ENCODE data around the gene C22orf15. TPM values are rescaled to one million over a fixed set of nuclear protein-coding genes. Genes with fewer than 3 reads are reported as not detected.

Gene C22orf15
- total RNA-seq, 2 experiments from 2014 or later: 0.60 to 1.1 TPM

GRCh38 chr22:23737696-23738095 lies 25.1 kb upstream of the C22orf15 start:
- Mint-ChIP-seq H3K4me1 (no peaks in the 10 kb centered on the region), H3K27me3 (peaks cover 3% of the 10 kb centered on the region), H3K36me3 (ENCODE audit: low read depth) (no peaks in the 10 kb centered on the region), H3K9me3 (no peaks in the 10 kb centered on the region), H3K27ac (no peak overlapping the region), H3K4me3 (no peak overlapping the region)
- POLR2A ChIA-PET: no interaction called here
- CTCF ChIA-PET: no interaction called here
- DNase-seq: no peak

GRCh38 chr22:23742505-23743264 lies 20.1 kb upstream of the C22orf15 start:
- peaks cover 9% of the 10 kb centered on the region for H3K9me3 Mint-ChIP-seq

GRCh38 chr22:23743303-23743705 lies 19.5 kb upstream of the C22orf15 start:
- H3K4me1 Mint-ChIP-seq: peaks cover 3% of the 10 kb centered on the region
- peaks cover 18% of the 10 kb centered on the region for H3K36me3 Mint-ChIP-seq (ENCODE audit: low read depth)
- H3K4me3 Mint-ChIP-seq: no peak overlapping the region
- no peaks in the 10 kb centered on the region for H3K27me3 Mint-ChIP-seq
- peaks cover 9% of the 10 kb centered on the region for H3K9me3 Mint-ChIP-seq
- ChIA-PET CTCF (no interaction called here), POLR2A (interaction anchor here (1.6 kb wide), 1 partner anchor 11 kb away, joined by 5 read pairs; no protein-coding TSS in a partner anchor)
- DNase-seq: no peak
- no peak overlapping the region for H3K27ac Mint-ChIP-seq

More at GRCh38 chr22:23742505-23743264, 20.1 kb upstream of the C22orf15 start:
- POLR2A ChIA-PET: no interaction called here
- Mint-ChIP-seq H3K4me3 (no peak overlapping the region), H3K27ac (no peak overlapping the region), H3K36me3 (ENCODE audit: low read depth) (peaks cover 18% of the 10 kb centered on the region), H3K27me3 (no peaks in the 10 kb centered on the region), H3K4me1 (peaks cover 3% of the 10 kb centered on the region)
- no peak for DNase-seq
- CTCF ChIA-PET: no interaction called here

GRCh38 chr22:23744001-23744400 lies 18.8 kb upstream of the C22orf15 start:
- DNase-seq: no peak
- no peak overlapping the region for H3K4me3 Mint-ChIP-seq

GRCh38 chr22:23744485-23744884 lies 18.3 kb upstream of the C22orf15 start:
- Mint-ChIP-seq H3K9me3 (peaks cover 9% of the 10 kb centered on the region), H3K4me3 (no peak overlapping the region), H3K27ac (no peak overlapping the region), H3K4me1 (peaks cover 3% of the 10 kb centered on the region), H3K36me3 (ENCODE audit: low read depth) (peaks cover 18% of the 10 kb centered on the region), H3K27me3 (no peaks in the 10 kb centered on the region)
- CTCF ChIA-PET: interaction anchor here (1.1 to 1.3 kb wide), 2 partner anchors 27 to 112 kb away, joined by 3 to 4 read pairs; partner anchors contain the start of gene DRICH1
- POLR2A ChIA-PET: interaction anchor here (1.6 kb wide), 1 partner anchor 12 kb away, joined by 5 read pairs; no protein-coding TSS in a partner anchor
- no peak for DNase-seq

More at GRCh38 chr22:23744001-23744400, 18.8 kb upstream of the C22orf15 start:
- no peaks in the 10 kb centered on the region for H3K27me3 Mint-ChIP-seq
- H3K4me1 Mint-ChIP-seq: peaks cover 3% of the 10 kb centered on the region
- CTCF ChIA-PET: no interaction called here
- no peak overlapping the region for H3K27ac Mint-ChIP-seq
- peaks cover 9% of the 10 kb centered on the region for H3K9me3 Mint-ChIP-seq
- POLR2A ChIA-PET: interaction anchor here (1.6 kb wide), 1 partner anchor 12 kb away, joined by 5 read pairs; no protein-coding TSS in a partner anchor
- peaks cover 18% of the 10 kb centered on the region for H3K36me3 Mint-ChIP-seq (ENCODE audit: low read depth)

- no peak overlapping the region for H3K27ac Mint-ChIP-seq
- CTCF ChIA-PET: interaction anchor here (1.1 kb wide), 1 partner anchor 114 kb away, joined by 3 read pairs; the partner anchor contains the start of gene DRICH1
- POLR2A ChIA-PET: no interaction called here
- peaks cover 9% of the 10 kb centered on the region for H3K9me3 Mint-ChIP-seq
- H3K4me1 Mint-ChIP-seq: peaks cover 15% of the 10 kb centered on the region
- no peak for DNase-seq
- peaks cover 18% of the 10 kb centered on the region for H3K36me3 Mint-ChIP-seq (ENCODE audit: low read depth)
- no peaks in the 10 kb centered on the region for H3K27me3 Mint-ChIP-seq
- H3K4me3 Mint-ChIP-seq: no peak overlapping the region
Measured at GRCh38 chr22:23745791-23746190, 17.0 kb upstream of the C22orf15 start.

GRCh38 chr22:23749841-23750301 lies 12.9 kb upstream of the C22orf15 start:
- POLR2A ChIA-PET: interaction anchor here (3.2 kb wide), 1 partner anchor 17 kb away, joined by 18 read pairs; the partner anchor contains the start of gene CHCHD10

GRCh38 chr22:23750367-23750713 lies 12.4 kb upstream of the C22orf15 start:
- Mint-ChIP-seq H3K36me3 (ENCODE audit: low read depth) (no peaks in the 10 kb centered on the region), H3K9me3 (no peaks in the 10 kb centered on the region), H3K4me1 (peaks cover 16% of the 10 kb centered on the region), H3K4me3 (peak overlapping the region; percentile 63), H3K27me3 (no peaks in the 10 kb centered on the region), H3K27ac (no peak overlapping the region)
- POLR2A ChIA-PET: interaction anchor here (0.6 to 3.2 kb wide), 3 partner anchors 17 to 56 kb away, joined by 3 to 18 read pairs (median 8); partner anchors contain the start of gene CHCHD10
- no peak for DNase-seq
- CTCF ChIA-PET: interaction anchor here (0.9 to 1.4 kb wide), 2 partner anchors 144 kb away, joined by 3 read pairs; partner anchors contain the start of gene MIF

More at GRCh38 chr22:23749841-23750301, 12.9 kb upstream of the C22orf15 start:
- Mint-ChIP-seq H3K36me3 (ENCODE audit: low read depth) (peaks cover 4% of the 10 kb centered on the region), H3K4me1 (peaks cover 18% of the 10 kb centered on the region), H3K4me3 (peak overlapping the region; percentile 63), H3K9me3 (no peaks in the 10 kb centered on the region), H3K27me3 (no peaks in the 10 kb centered on the region), H3K27ac (no peak overlapping the region)
- no peak for DNase-seq
- CTCF ChIA-PET: interaction anchor here (0.7 to 0.9 kb wide), 3 partner anchors 9 to 145 kb away, joined by 3 to 5 read pairs (median 3); partner anchors contain the start of gene MIF

GRCh38 chr22:23750714-23751440 lies 11.9 kb upstream of the C22orf15 start, which contains the start of gene ZNF70:
TSS of gene ZNF70 (minus strand) at chr22:23751112. CDS start at chr22:23745140, 5,972 bp downstream.
- CTCF ChIA-PET: interaction anchor here (0.8 to 1.4 kb wide), 2 partner anchors 106 to 143 kb away, joined by 3 to 6 read pairs; partner anchors contain the start of genes MIF and SLC2A11
- DNase-seq: peak; percentile 85
- H3K36me3 Mint-ChIP-seq (ENCODE audit: low read depth): no peaks in the 10 kb centered on the region

GRCh38 chr22:23751441-23751996 lies 11.3 kb upstream of the C22orf15 start:
- Mint-ChIP-seq H3K4me3 (peak overlapping the region; percentile 68), H3K36me3 (ENCODE audit: low read depth) (no peaks in the 10 kb centered on the region), H3K9me3 (no peaks in the 10 kb centered on the region), H3K4me1 (peaks cover 16% of the 10 kb centered on the region), H3K27ac (no peak overlapping the region), H3K27me3 (no peaks in the 10 kb centered on the region)
- DNase-seq: no peak
- ChIA-PET CTCF (interaction anchor here (0.8 to 1.4 kb wide), 2 partner anchors 106 to 142 kb away, joined by 3 to 6 read pairs; partner anchors contain the start of genes MIF and SLC2A11), POLR2A (interaction anchor here (0.6 to 3.2 kb wide), 5 partner anchors 12 to 455 kb away, joined by 3 to 18 read pairs (median 3); partner anchors contain the start of gene CHCHD10)

More at GRCh38 chr22:23750714-23751440, 11.9 kb upstream of the C22orf15 start, which contains the start of gene ZNF70:
- peak within 1 kb of the TSS; percentile 26 for H3K27ac Mint-ChIP-seq
- peaks cover 16% of the 10 kb centered on the region for H3K4me1 Mint-ChIP-seq
- no peaks in the 10 kb centered on the region for H3K27me3 Mint-ChIP-seq
- H3K4me3 Mint-ChIP-seq: peak within 1 kb of the TSS; percentile 68
- no peaks in the 10 kb centered on the region for H3K9me3 Mint-ChIP-seq
- POLR2A ChIA-PET: interaction anchor here (0.6 to 3.2 kb wide), 5 partner anchors 13 to 57 kb away, joined by 3 to 18 read pairs (median 3); partner anchors contain the start of gene CHCHD10

- Mint-ChIP-seq H3K9me3 (no peaks in the 10 kb centered on the region), H3K27ac (peak overlapping the region; percentile 26), H3K4me1 (peaks cover 16% of the 10 kb centered on the region), H3K27me3 (peaks cover 2% of the 10 kb centered on the region), H3K4me3 (peak overlapping the region; percentile 66), H3K36me3 (ENCODE audit: low read depth) (no peaks in the 10 kb centered on the region)
- DNase-seq: no peak
- POLR2A ChIA-PET: interaction anchor here (0.6 to 3.2 kb wide), 4 partner anchors 15 to 454 kb away, joined by 3 to 18 read pairs (median 6); partner anchors contain the start of gene CHCHD10
- CTCF ChIA-PET: interaction anchor here (0.8 kb wide), 1 partner anchor 105 kb away, joined by 6 read pairs; the partner anchor contains the start of gene SLC2A11
Measured at GRCh38 chr22:23752090-23752691, 10.6 kb upstream of the C22orf15 start.

GRCh38 chr22:23752750-23753149 lies 10.0 kb upstream of the C22orf15 start:
- POLR2A ChIA-PET: no interaction called here
- no peak overlapping the region for H3K27ac Mint-ChIP-seq
- H3K36me3 Mint-ChIP-seq (ENCODE audit: low read depth): no peaks in the 10 kb centered on the region
- peaks cover 16% of the 10 kb centered on the region for H3K4me1 Mint-ChIP-seq
- peaks cover 2% of the 10 kb centered on the region for H3K27me3 Mint-ChIP-seq
- CTCF ChIA-PET: no interaction called here
- no peaks in the 10 kb centered on the region for H3K9me3 Mint-ChIP-seq
- DNase-seq: no peak
- peak overlapping the region; percentile 7 for H3K4me3 Mint-ChIP-seq

Data from activated CD4-positive, alpha-beta memory T cell treated with anti-CD3 and anti-CD28 coated beads, Interleukin-2, amount 10 ng/mL, durations not matched to agents 7 days and 5 days (primary cell).